Measurements from ENCODE around the gene IGFBP2. TPM values are rescaled to one million over a fixed set of nuclear protein-coding genes. Genes with fewer than 3 reads are reported as not detected.

IGFBP2 gene
- total RNA-seq, 2 donors from 2014 or later: 0.81 TPM; not detected in 1

DNA sequence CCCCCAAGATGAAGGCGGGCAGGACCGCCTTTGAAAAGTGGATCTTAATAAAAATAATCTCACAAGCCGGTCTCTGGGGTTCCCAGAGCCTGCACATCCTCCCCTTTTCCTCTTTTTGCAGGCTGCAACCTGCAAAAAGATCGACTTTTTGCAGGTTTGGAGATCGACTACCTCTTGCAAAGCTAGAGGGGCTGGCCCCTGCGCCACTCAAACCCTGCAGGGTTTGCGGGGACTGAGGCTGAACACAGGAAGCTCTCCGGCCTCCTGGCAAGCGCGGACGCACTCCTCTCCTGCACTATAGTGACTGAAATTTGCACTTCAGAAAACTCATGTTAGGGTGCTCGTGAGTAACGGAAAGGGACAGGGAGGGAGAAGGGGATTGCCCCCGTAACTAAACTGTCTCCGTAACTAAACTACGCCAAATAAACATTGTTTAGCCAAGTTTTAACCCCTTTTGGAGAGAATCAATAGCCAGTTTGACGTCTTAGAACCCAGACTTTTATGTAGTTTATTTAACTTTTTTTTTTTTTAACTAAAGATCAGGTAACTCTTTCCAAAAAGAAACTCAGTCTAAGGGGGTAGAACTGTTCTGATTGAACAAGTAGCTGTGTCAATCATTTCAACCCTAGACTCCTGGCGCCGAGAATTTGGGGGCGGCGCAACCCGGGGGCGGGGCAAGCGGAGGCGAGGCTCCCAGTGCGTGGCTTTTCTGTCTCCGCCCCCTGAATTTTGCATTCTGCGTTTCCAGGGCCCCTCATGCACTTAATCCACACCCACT lies 59.6 kb downstream of the IGFBP2 start:
- Mint-ChIP-seq H3K27me3 (peaks cover 57 to 80% of the 10 kb centered on the region in 2 donors), H3K9me3 (no peaks in the 10 kb centered on the region), H3K4me3 (peak overlapping the region; percentile 84), H3K4me1 (ENCODE audit: low read depth in 2 of 2) (peaks cover 24 to 33% of the 10 kb centered on the region in 2 donors), H3K27ac (peak overlapping the region in 1 of 2 donors; percentile 60), H3K36me3 (no peaks in the 10 kb centered on the region)
- ATAC-seq (peak; percentile 65 to 75), DNase-seq (ENCODE audit: low spot score) (peak; percentile 62)

DNA sequence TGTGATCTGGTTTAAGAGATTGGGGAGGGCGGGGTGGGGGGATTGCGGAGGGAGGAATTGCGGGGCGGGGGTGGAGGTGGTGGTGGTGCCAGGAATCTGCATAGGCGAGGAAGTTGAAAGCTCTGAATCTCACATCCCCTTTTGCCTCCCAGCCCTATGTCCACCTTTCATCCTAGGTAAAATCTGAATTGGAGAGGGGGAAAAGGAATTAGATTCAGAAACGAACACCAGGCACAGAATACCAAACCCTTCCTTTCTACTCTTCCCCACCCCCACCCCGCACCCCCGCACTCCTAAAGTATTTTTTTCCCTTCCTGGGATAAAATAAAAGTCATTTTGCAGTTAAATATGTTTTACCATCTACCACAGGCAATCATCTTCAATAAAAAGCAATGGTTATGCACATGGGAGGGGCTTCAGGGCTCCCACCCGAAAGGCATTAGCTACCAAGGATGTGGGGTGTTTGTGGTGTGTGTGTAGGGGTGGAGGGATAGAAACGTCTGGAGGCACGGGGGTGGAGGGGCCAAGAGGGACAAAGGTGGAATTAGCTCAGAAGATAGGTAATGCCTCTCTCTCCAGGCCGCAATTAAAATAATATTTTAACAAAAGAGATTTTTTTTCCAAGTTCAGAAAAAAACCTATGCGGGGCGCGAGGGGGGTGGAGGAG lies 60.3 kb downstream of the IGFBP2 start:
- DNase-seq (ENCODE audit: low spot score): peak; percentile 32
- Mint-ChIP-seq H3K27ac (no peak overlapping the region), H3K36me3 (no peaks in the 10 kb centered on the region), H3K4me1 (ENCODE audit: low read depth in 2 of 2) (peaks cover 24 to 33% of the 10 kb centered on the region in 2 donors), H3K4me3 (peak overlapping the region; percentile 84), H3K9me3 (no peaks in the 10 kb centered on the region), H3K27me3 (peaks cover 57 to 84% of the 10 kb centered on the region in 2 donors)
- ATAC-seq: no peak

DNA sequence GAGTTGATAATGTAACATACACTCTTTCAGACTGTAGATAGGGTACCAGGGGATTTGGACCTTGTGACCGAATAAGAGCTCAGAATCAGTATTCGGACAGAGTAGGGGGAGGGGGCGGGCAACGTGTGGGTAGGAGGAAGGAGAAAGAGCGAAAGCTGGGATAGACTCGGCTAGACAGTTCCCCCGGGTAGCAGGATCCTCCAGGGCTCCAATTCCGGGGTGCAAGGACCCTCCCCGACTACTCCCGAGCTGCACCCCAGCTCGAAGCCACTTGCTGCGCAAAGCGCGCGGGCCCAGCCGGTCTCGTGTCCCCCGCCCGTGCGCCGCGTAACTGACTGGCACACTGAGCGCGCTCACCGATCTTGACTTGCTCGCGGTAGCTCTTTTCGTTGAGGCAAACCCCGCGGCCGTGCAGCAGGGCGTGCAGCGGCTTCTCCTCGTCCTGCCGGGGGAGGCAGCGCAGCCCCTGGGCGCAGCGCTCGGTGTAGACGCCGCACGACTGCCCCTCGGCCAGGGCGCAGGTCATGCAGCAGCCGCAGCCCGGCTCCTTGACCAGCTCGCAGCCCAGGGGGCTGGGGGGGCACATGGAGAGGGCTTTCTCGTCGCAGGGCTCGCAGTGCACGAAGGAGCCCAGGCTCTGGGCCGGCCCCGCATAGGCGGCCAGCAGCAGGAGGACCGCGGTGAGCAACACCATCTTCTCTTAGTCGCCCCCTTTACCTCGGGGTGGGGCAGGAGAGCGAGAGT lies 61.0 kb downstream of the IGFBP2 start:
- peaks cover 24 to 33% of the 10 kb centered on the region in 2 donors for H3K4me1 Mint-ChIP-seq (ENCODE audit: low read depth in 2 of 2)
- DNase-seq (ENCODE audit: low spot score): peak; percentile 57
- H3K9me3 Mint-ChIP-seq: no peaks in the 10 kb centered on the region
- H3K4me3 Mint-ChIP-seq: peak overlapping the region; percentile 84
- no peak overlapping the region for H3K27ac Mint-ChIP-seq
- no peak for ATAC-seq
- H3K36me3 Mint-ChIP-seq: no peaks in the 10 kb centered on the region
- peaks cover 51 to 77% of the 10 kb centered on the region in 2 donors for H3K27me3 Mint-ChIP-seq

DNA sequence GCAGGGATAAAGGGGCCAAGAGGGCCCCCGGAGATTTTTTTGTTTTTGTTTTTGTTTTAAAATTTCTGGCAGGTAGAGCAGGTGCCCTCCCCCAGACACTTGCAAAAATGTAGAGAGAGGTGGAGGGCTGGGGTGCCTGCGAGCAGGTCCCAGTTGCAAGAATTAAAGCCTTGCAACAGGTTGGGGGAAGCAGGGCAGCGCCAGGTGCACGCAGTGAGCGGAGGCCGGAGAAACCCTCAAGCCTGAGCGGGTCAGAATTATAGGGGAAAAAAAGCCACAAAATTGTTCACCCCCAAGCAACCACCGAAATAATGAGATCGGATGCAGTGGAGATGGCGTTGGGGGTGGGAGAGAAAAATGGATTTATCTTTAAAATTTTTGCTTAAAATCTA lies 61.6 kb downstream of the IGFBP2 start:
- no peaks in the 10 kb centered on the region for H3K36me3 Mint-ChIP-seq
- no peak overlapping the region for H3K27ac Mint-ChIP-seq
- no peak overlapping the region for H3K4me3 Mint-ChIP-seq
- ATAC-seq (no peak), DNase-seq (ENCODE audit: low spot score) (no peak)
- H3K4me1 Mint-ChIP-seq (ENCODE audit: low read depth in 2 of 2): peaks cover 24 to 33% of the 10 kb centered on the region in 2 donors
- H3K27me3 Mint-ChIP-seq: peaks cover 47 to 72% of the 10 kb centered on the region in 2 donors
- H3K9me3 Mint-ChIP-seq: no peaks in the 10 kb centered on the region

DNA sequence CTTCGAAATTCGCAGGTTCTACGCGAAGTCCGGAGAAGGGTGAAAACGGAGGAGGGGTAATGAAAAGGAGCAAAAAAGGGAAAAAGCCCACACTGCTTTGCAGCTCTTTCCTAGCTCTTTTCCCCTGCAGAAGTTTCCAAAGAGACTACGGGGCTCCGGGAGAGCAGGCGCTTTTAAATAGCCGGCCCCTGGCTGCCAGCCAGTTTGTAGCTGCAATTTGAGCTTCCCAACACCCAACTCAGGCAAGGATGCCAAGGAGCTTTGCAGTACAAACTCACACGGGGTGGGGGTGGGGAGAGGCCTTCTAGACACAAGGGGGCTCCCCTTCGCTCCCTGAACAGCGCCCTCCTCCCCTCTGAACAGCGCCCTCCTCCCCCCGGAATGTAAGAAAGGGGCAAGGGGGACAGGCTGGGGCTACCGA lies 62.2 kb downstream of the IGFBP2 start, which contains the start of gene IGFBP5:
TSS of gene IGFBP5 (minus strand) at position 149 of the 421 bp plus-strand sequence. CDS start 774 bp downstream, outside the sequence.
- H3K27me3 Mint-ChIP-seq: peaks cover 43 to 66% of the 10 kb centered on the region in 2 donors
- H3K36me3 Mint-ChIP-seq: no peaks in the 10 kb centered on the region
- peaks cover 24 to 33% of the 10 kb centered on the region in 2 donors for H3K4me1 Mint-ChIP-seq (ENCODE audit: low read depth in 2 of 2)
- peak within 1 kb of the TSS; percentile 84 for H3K4me3 Mint-ChIP-seq
- H3K9me3 Mint-ChIP-seq: no peaks in the 10 kb centered on the region
- no peak within 1 kb of the TSS for H3K27ac Mint-ChIP-seq
- DNase-seq (ENCODE audit: low spot score): peak; percentile 10
- no peak for ATAC-seq

DNA sequence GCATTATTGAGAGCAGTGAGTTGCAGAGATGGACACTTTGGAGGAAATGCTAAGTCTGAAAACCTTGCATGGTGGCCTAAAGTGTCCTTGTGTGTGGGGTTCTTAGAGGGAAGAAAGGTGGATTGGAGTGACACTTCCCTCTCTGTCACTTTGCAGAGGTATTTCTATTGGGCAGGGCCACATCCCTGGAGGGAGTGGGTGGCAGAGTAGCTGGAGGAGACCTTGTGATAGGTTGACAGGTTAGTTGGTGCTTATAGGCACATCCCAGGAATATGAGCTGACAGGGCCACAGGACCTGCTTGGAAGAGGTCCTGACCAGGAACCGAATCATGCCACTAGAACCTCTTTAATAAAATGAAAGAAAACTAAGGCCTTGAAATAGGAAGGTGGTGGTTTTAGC lies 63.1 kb downstream of the IGFBP2 start:
- no peaks in the 10 kb centered on the region for H3K36me3 Mint-ChIP-seq
- peaks cover 19 to 31% of the 10 kb centered on the region in 2 donors for H3K4me1 Mint-ChIP-seq (ENCODE audit: low read depth in 2 of 2)
- no peaks in the 10 kb centered on the region for H3K9me3 Mint-ChIP-seq
- H3K4me3 Mint-ChIP-seq: no peak overlapping the region
- no peak for DNase-seq (ENCODE audit: low spot score)
- peaks cover 39 to 58% of the 10 kb centered on the region in 2 donors for H3K27me3 Mint-ChIP-seq
- no peak overlapping the region for H3K27ac Mint-ChIP-seq
- no peak for ATAC-seq

DNA sequence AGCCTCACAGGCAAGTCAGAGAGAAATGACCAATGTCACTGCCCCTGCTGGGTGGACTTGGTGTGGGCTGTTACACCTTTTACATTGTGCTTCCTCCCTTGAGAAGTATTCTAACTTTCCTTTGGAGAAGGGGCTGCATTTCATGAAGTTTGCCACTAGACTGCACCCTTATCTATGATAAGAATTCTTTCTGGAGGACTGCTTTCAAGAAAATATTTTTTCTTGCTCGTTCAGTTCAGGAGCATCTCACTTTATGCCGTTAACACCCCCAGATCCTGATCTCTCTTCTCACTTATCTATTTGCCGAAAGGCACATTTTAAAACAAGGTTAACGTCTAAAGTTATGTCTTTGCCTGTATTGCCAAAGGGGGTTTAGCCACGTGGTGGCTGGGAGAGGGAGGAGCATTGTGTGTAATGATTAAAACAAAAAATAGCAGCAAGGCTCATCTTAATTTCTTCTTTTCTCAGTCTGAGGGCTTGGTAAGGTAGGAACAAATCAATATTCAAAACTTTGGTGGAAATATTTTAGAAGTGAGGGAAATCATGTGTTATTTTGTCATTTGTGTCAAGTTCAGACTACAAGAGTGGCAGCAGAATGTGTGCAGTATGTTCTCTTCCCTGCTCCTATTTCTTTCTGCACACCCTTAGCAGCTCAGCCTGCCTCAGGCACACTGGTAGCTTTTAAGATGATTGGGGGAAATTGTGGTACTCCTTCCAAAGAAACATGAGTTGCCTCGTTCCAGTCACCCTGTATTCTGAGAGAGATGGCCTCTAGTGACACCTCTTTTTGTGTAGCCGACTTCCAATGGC lies 63.7 kb downstream of the IGFBP2 start:
- H3K4me3 Mint-ChIP-seq: no peak overlapping the region
- H3K27ac Mint-ChIP-seq: no peak overlapping the region
- H3K27me3 Mint-ChIP-seq: peaks cover 37 to 52% of the 10 kb centered on the region in 2 donors

DNA sequence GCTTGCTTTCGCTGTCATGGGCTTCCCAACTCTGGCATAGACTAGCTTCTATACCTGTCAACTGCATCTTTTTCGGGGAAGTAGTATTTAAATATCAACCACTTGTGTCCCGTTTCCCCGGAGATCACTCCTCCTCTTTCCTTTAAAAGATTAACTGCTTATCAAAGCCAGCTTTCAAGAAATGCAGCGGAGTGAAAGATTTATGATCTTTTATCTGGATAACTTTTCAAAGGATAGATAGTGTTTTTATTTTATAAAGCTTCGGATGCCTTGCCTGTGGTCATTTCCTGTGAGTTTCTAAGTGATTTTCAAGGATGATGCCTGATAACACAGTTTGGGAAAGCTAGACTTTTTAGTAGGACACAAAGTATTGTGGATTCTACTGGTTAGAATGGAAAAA lies 65.1 kb downstream of the IGFBP2 start:
- Mint-ChIP-seq H3K27ac (no peak overlapping the region), H3K4me3 (no peak overlapping the region), H3K9me3 (no peaks in the 10 kb centered on the region), H3K27me3 (peaks cover 40 to 49% of the 10 kb centered on the region in 2 donors), H3K4me1 (ENCODE audit: low read depth in 2 of 2) (peaks cover 8 to 16% of the 10 kb centered on the region in 2 donors), H3K36me3 (no peaks in the 10 kb centered on the region)
- DNase-seq (ENCODE audit: low spot score): no peak
- ATAC-seq: no peak

More for the DNA sequence above, 63.7 kb downstream of the IGFBP2 start:
- H3K9me3 Mint-ChIP-seq: no peaks in the 10 kb centered on the region
- no peak for DNase-seq (ENCODE audit: low spot score)
- no peak for ATAC-seq
- no peaks in the 10 kb centered on the region for H3K36me3 Mint-ChIP-seq
- peaks cover 15 to 25% of the 10 kb centered on the region in 2 donors for H3K4me1 Mint-ChIP-seq (ENCODE audit: low read depth in 2 of 2)

DNA sequence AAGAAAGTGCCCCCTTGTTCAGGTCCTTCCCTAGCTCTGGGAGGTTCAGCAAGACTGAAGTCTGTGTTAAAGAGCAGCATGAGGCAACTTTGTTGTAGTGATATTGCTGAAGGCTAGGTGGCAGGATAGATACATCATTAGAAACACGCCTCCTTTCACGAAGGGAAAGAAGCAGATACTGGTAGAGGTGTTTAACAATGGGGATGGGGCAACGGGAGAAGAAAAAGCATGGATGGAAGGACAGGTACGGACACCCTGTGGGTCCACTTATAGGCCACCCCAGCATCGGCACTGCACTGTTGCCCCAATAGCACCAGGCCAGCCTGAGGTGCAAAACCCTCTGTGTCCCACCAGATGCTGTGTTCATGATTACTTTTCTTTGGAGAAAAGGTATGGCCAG lies 65.7 kb downstream of the IGFBP2 start:
- no peak overlapping the region for H3K27ac Mint-ChIP-seq
- peaks cover 37 to 43% of the 10 kb centered on the region in 2 donors for H3K27me3 Mint-ChIP-seq
- H3K4me1 Mint-ChIP-seq (ENCODE audit: low read depth in 2 of 2): peaks cover 3 to 12% of the 10 kb centered on the region in 2 donors
- H3K9me3 Mint-ChIP-seq: no peaks in the 10 kb centered on the region
- peak; percentile 32 for DNase-seq (ENCODE audit: low spot score)
- no peak overlapping the region for H3K4me3 Mint-ChIP-seq
- peak; percentile 54 to 62 for ATAC-seq
- no peaks in the 10 kb centered on the region for H3K36me3 Mint-ChIP-seq

DNA sequence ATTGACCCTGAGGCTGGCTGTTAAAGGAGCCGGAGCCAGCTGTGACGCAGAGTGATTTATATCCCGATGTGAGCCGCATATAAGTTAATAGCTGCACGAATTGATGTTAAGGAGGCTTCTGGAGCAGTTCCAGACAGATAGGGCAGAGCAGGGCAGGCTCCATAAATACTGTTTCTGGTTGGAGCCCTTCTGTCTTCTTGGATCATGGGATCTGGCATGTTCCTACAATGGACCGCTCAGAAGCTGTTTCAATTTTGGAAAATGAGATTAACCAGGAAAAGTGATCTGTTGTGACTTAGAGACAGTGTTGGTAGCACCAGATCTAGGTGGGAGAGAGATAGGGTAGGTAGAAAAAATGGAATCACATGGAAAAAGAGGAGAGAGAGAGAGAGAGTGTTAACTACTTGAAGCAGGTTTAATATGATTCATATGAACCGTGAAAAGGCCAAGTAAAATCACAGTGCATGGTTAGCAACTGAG lies 66.9 kb downstream of the IGFBP2 start:
- ATAC-seq (no peak), DNase-seq (ENCODE audit: low spot score) (peak; percentile 15)
- Mint-ChIP-seq H3K36me3 (no peaks in the 10 kb centered on the region), H3K27ac (no peak overlapping the region), H3K27me3 (peaks cover 31 to 34% of the 10 kb centered on the region in 2 donors), H3K4me3 (no peak overlapping the region), H3K4me1 (ENCODE audit: low read depth in 2 of 2) (peaks cover 0 to 6% of the 10 kb centered on the region in 2 donors), H3K9me3 (no peaks in the 10 kb centered on the region)

DNA sequence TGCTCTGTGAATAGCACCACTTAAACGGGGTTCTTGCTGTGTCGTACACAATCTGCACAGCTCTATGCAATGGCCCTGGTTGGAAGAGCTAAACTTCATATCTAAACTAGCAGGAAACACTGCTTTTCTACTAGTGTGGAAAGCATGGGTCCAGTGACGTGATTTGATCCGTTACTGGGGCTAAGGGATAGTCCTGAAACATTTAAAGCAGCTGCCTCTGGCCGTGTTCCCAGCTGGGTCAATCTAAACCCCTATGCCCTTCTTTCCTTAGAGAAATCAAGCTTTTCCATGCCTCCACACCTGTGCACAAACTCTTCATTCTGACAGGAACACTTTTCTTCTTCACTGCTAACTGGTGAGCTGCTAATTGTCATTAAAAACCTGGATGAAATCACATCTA lies 67.6 kb downstream of the IGFBP2 start:
- no peaks in the 10 kb centered on the region for H3K36me3 Mint-ChIP-seq
- no peak overlapping the region for H3K4me3 Mint-ChIP-seq
- peaks cover 0 to 5% of the 10 kb centered on the region in 2 donors for H3K4me1 Mint-ChIP-seq (ENCODE audit: low read depth in 2 of 2)
- no peak for ATAC-seq
- no peaks in the 10 kb centered on the region for H3K9me3 Mint-ChIP-seq
- no peak overlapping the region for H3K27ac Mint-ChIP-seq
- peaks cover 28 to 31% of the 10 kb centered on the region in 2 donors for H3K27me3 Mint-ChIP-seq
- DNase-seq (ENCODE audit: low spot score): no peak

DNA sequence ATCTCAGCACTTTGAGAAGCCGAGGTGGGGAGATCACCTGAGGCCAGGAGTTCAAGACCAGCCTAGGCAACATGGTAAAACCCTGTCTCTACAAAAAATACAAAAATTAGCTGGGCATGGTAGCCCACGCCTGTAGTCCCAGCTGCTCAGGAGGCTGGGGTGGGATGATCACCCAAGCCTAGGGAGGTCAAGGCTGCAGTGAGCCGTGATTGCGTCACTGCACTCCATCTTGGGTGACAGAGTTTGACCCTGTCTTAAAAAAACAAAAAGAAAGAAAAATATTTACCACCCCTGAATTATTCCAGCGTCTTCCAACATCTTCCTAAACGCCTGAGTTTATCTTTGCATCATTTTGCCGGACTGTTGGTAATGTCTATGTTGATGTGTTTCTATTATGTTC lies 68.3 kb downstream of the IGFBP2 start:
- no peaks in the 10 kb centered on the region for H3K9me3 Mint-ChIP-seq
- peaks cover 0 to 3% of the 10 kb centered on the region in 2 donors for H3K4me1 Mint-ChIP-seq (ENCODE audit: low read depth in 2 of 2)
- H3K4me3 Mint-ChIP-seq: no peak overlapping the region
- H3K27me3 Mint-ChIP-seq: peaks cover 21 to 23% of the 10 kb centered on the region in 2 donors
- H3K36me3 Mint-ChIP-seq: no peaks in the 10 kb centered on the region
- no peak for ATAC-seq
- no peak for DNase-seq (ENCODE audit: low spot score)
- no peak overlapping the region for H3K27ac Mint-ChIP-seq

DNA sequence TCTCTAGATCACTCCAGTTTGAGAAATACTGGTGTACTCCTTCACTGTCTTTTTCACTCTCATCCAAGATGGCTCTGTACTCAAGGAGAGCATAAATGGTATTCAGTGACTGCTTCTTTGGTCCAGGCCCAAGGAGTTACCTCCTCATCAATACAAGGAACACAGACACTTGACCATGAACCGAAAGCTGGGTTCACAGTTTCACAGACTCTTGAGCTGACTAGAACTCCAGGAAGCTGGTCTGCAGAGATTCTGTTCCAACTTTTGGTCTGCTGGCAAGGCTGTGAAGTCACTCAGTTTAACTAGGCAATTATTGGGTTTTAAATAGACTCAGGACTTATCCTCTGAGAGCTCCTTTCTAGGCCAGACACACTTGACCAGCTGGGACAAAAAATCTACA lies 69.5 kb downstream of the IGFBP2 start:
- no peaks in the 10 kb centered on the region for H3K4me1 Mint-ChIP-seq (ENCODE audit: low read depth in 2 of 2)
- no peak overlapping the region for H3K27ac Mint-ChIP-seq
- H3K36me3 Mint-ChIP-seq: no peaks in the 10 kb centered on the region
- peak; percentile 23 for DNase-seq (ENCODE audit: low spot score)
- H3K27me3 Mint-ChIP-seq: peaks cover 11 to 12% of the 10 kb centered on the region in 2 donors
- no peaks in the 10 kb centered on the region for H3K9me3 Mint-ChIP-seq
- H3K4me3 Mint-ChIP-seq: no peak overlapping the region
- no peak for ATAC-seq
